A549 (cell line): ENCODE measurements around the gene MESP2.

ENCODE experiments used
- EP300 ChIP-seq, 2 experiments: fragments of >200 bp; sonication (Bioruptor Twin); formaldehyde crosslinking; IDR thresholded peaks; 2 replicates in 1 of 2; 3 replicates in 1 of 2; pipeline ENCODE4 v1.6.1; 2016 to 2017
- HOXA7 ChIP-seq: fragments of 250-450 bp; sonication (Bioruptor Pico); IDR thresholded peaks from 2 replicates; pipeline ENCODE4 v1.5.0; 2020; ENCODE audit warnings: mild to moderate bottlenecking, moderate library complexity
- MAFK ChIP-seq: fragments of 450-650 bp; IDR thresholded peaks from 2 replicates; pipeline ENCODE4 v1.6.1; 2014; ENCODE audit not compliant: partially characterized antibody
- POLR2A ChIP-seq: IDR thresholded peaks from 2 replicates; pipeline ENCODE4 v1.6.1; 2012; ENCODE audit warnings: mild to moderate bottlenecking, low read length
- TF ChIP-seq, protein P1 (sequence below): fragments of >200 bp; sonication (Bioruptor Twin); formaldehyde crosslinking; IDR thresholded peaks from 3 replicates; pipeline ENCODE4 v1.6.1; 2016
- TF ChIP-seq, protein P2 (sequence below): fragments of >200 bp; sonication (Bioruptor Twin); formaldehyde crosslinking; IDR thresholded peaks from 3 replicates; pipeline ENCODE4 v1.5.1; 2016

DNA sequence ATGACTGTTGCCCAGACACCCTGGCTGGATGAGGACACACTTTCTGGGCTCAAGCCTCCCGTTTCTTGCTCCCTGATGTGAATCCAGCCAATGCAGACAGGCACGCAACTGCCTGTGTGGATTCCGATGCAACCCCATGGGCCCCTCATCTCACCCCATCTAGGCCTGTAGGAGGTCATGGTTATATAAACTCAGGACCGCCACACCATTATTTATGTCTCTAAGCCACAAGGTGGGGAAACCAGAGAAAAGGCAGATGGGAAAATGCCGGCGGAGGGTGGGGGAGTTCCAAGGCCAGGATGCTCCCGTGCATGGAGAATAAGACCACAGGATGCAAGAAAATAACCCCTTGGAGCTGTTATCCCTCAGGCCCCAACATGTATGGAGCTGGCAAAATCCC, 27.1 kb upstream of the MESP2 start:
- TF ChIP-seq POLR2A (no peak), MAFK (no peak), HOXA7 (CRISPR knock-in tag) (no peak), EP300 (IDR thresholded peaks at IDR 0.05) (no peak)
- TF ChIP-seq, protein P1, sequence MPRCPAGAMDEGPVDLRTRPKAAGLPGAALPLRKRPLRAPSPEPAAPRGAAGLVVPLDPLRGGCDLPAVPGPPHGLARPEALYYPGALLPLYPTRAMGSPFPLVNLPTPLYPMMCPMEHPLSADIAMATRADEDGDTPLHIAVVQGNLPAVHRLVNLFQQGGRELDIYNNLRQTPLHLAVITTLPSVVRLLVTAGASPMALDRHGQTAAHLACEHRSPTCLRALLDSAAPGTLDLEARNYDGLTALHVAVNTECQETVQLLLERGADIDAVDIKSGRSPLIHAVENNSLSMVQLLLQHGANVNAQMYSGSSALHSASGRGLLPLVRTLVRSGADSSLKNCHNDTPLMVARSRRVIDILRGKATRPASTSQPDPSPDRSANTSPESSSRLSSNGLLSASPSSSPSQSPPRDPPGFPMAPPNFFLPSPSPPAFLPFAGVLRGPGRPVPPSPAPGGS: no peak
- TF ChIP-seq, protein P2, sequence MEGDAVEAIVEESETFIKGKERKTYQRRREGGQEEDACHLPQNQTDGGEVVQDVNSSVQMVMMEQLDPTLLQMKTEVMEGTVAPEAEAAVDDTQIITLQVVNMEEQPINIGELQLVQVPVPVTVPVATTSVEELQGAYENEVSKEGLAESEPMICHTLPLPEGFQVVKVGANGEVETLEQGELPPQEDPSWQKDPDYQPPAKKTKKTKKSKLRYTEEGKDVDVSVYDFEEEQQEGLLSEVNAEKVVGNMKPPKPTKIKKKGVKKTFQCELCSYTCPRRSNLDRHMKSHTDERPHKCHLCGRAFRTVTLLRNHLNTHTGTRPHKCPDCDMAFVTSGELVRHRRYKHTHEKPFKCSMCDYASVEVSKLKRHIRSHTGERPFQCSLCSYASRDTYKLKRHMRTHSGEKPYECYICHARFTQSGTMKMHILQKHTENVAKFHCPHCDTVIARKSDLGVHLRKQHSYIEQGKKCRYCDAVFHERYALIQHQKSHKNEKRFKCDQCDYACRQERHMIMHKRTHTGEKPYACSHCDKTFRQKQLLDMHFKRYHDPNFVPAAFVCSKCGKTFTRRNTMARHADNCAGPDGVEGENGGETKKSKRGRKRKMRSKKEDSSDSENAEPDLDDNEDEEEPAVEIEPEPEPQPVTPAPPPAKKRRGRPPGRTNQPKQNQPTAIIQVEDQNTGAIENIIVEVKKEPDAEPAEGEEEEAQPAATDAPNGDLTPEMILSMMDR: no peak
